ENCODE measurements around the gene NEK2.
"Not testable (repeated sequence)": the region's sequence is repeated elsewhere in the genome, so short reads cannot be mapped to it uniquely, and the experiment has no call there.

The NEK2 gene

GRCh38 chr1:211675230-211676105 lies at the start of gene NEK2:
Gene NEK2 (minus strand): TSS chr1:211675621. CDS start chr1:211675479, 142 bp downstream.
- peak; percentile 68 for DNase-seq (ENCODE audit: low read depth, low spot score)

- DNase-seq (ENCODE audit: low read depth, low spot score), result no peak
Observed at GRCh38 chr1:211724687-211725196, 49.3 kb upstream of the NEK2 start.

- DNase-seq (ENCODE audit: low read depth, low spot score), result no peak
Observed at GRCh38 chr1:211723273-211723672, 47.9 kb upstream of the NEK2 start.

GRCh38 chr1:211722277-211723175 lies 47.1 kb upstream of the NEK2 start:
- DNase-seq (ENCODE audit: low read depth, low spot score), result no peak

GRCh38 chr1:211716555-211716954 lies 41.1 kb upstream of the NEK2 start:
- not testable (repeated sequence) for DNase-seq (ENCODE audit: low read depth, low spot score)

- no peak for DNase-seq (ENCODE audit: low read depth, low spot score)
Observed at GRCh38 chr1:211715971-211716370, 40.5 kb upstream of the NEK2 start.

- DNase-seq (ENCODE audit: low read depth, low spot score), result no peak
Observed at GRCh38 chr1:211714154-211714553, 38.7 kb upstream of the NEK2 start.

- no peak for DNase-seq (ENCODE audit: low read depth, low spot score)
Observed at GRCh38 chr1:211713231-211713630, 37.8 kb upstream of the NEK2 start.

GRCh38 chr1:211711315-211711705 lies 35.9 kb upstream of the NEK2 start:
- no peak for DNase-seq (ENCODE audit: low read depth, low spot score)

GRCh38 chr1:211710566-211711314 lies 35.3 kb upstream of the NEK2 start:
- DNase-seq (ENCODE audit: low read depth, low spot score), result no peak

- no peak for DNase-seq (ENCODE audit: low read depth, low spot score)
Observed at GRCh38 chr1:211708926-211709325, 33.5 kb upstream of the NEK2 start.

GRCh38 chr1:211708006-211708405 lies 32.6 kb upstream of the NEK2 start:
- no peak for DNase-seq (ENCODE audit: low read depth, low spot score)

GRCh38 chr1:211705467-211706091 lies 30.2 kb upstream of the NEK2 start:
- DNase-seq (ENCODE audit: low read depth, low spot score), result no peak

- DNase-seq (ENCODE audit: low read depth, low spot score), result no peak
Observed at GRCh38 chr1:211704543-211704942, 29.1 kb upstream of the NEK2 start.

- DNase-seq (ENCODE audit: low read depth, low spot score), result no peak
Observed at GRCh38 chr1:211703812-211704537, 28.6 kb upstream of the NEK2 start.

GRCh38 chr1:211701733-211702132 lies 26.3 kb upstream of the NEK2 start:
- DNase-seq (ENCODE audit: low read depth, low spot score), result no peak

GRCh38 chr1:211699059-211699458 lies 23.6 kb upstream of the NEK2 start:
- no peak for DNase-seq (ENCODE audit: low read depth, low spot score)

- peak; percentile 48 for DNase-seq (ENCODE audit: low read depth, low spot score)
Observed at GRCh38 chr1:211698161-211699026, 23.0 kb upstream of the NEK2 start.

- DNase-seq (ENCODE audit: low read depth, low spot score), result no peak
Observed at GRCh38 chr1:211697356-211697755, 21.9 kb upstream of the NEK2 start.
